CD4-positive, alpha-beta T cell treated with Interleukin-6 at 100 ng/mL for 8 hours (primary cell): Measurements from ENCODE around the gene IDH3B.
A peak's percentile ranks its signal among the peaks of the same experiment; 100 is the strongest.
"Not testable (repeated sequence)": the region's sequence is repeated elsewhere in the genome, so short reads cannot be mapped to it uniquely, and the experiment has no call there.

Source experiments
- DNase-seq: peaks from one replicate; pipeline ENCODE4 v3.0.0-alpha.2; 2020; ENCODE audit warnings: mixed read lengths, low spot score

IDH3B gene

DNA sequence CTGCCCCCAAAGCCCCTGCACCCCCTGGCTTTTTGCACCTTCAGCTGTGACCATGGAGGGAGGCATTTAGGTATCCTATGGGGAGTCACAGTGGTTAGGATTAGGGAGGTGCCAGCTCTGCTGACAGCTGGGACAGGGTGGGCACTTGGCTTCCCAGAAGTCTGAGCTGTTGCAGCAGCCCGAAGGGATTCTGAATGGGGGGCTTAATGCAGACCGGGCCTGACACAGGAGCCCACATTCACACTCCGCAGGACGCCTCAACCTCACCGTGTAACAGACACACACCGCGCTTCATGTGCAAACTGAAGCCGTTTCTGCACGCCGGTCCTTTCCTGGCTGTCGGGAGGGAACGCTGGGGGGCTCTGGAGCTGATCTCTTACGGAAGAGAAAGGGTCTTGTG lies 30.5 kb upstream of the IDH3B start:
- no peak for DNase-seq

DNA sequence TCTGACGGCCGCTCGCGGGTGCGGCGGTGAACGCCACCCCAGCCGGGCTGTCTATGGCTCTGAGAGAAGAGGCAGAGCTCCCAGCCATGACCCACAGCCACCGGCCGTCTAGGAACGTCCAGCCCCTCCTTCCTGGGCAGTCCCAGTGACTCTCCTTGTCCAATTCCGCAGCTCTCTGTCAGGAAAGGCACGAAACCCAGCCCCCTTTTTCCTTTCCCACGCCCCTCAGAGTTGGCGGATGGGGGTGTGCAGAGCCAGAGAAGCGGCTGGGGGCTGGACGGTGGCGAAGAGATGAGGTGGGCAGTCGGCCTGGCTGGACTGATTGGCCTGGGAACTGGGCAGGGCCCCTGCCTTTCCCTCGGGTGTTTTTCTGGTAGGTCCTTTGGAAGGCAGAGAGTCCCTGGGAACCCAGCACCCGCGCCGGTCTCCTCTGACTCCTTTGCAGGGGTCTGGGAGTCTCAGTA lies 30.0 kb upstream of the IDH3B start:
- DNase-seq, result no peak

DNA sequence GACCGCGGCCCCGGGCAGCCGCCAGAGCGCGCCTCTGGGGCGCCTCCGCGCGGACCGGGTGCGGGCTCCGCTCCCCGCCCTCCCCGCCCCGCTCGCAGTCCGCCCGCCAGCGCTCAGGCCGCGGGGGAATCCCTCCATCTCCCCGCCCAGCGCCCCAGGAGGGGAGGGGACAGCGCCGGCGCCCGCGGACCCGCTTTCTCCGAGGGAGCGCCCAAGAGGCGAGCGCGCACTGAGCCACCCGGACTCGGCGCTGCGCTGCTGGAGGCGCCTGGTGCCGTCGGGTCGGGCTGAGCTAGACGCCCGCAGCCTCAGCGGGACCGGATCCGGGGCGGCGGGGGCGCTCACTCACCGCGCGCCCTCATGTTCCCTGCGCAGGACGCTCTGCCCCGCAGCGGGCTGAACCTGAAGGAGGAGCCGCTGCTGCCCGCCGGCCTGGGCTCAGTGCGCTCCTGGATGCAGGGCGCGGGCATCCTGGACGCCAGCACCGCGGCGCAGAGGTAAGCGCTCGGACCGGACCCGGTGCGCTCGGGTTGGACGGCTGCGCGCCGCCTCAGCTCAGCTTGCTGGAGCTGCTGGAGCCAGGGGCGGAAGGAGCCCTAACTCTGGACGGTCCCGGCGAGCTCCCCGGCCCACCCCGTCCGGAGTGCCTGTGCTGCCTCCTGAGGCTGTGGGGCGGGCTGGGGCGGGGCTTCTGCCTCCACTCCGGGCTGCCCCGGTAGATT lies 29.4 kb upstream of the IDH3B start:
- peak; percentile 11 for DNase-seq

GRCh38 chr20:2692886-2693285 lies 28.9 kb upstream of the IDH3B start:
- DNase-seq, result no peak

DNA sequence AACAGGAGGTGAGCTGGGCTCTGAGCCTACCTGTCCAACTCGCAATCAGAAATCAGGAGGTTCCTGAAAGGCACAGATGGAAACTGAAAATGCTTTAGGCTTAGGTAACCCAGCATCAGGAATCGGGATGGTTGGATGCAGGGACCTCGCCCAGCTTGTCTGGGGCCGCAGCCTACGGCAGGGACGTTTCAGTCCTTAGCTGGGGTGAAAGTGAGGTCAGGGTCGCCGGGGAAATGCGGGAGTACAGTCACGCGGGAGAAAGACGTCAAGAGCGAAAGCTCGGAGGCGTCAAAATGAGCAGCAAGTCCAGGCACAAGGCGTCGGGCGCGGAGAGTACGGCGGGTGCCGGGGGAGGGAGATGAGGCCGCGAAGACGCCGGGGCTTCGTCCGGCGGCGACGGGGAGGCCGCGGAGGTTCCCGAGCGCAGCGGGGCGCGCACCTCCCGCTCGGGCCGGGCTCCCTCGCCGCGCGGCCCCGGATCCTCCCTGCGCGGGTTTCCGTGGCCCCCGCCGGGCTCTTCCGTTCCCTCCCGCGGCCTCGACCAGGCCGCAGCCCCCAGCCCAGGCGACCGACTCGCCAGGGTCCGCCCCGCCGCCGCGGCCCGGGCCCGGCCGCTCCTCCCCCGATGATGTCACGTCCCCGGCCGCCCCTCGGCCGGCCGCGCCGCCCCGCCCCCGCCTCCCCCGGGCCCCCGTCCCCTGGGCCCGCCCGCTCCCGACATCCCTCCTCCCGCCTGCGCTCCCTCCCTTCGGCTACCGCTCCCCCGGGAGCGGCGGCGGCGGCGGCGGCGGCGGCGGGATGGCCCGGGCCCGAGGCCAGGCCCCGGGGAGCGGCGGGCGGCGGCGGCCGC lies 28.2 kb upstream of the IDH3B start, which contains the start of gene EBF4:
TSS of gene EBF4 (plus strand) at position 745 of the 850 bp plus-strand sequence. CDS start 866 bp downstream, outside the sequence.
- DNase-seq, result no peak

DNA sequence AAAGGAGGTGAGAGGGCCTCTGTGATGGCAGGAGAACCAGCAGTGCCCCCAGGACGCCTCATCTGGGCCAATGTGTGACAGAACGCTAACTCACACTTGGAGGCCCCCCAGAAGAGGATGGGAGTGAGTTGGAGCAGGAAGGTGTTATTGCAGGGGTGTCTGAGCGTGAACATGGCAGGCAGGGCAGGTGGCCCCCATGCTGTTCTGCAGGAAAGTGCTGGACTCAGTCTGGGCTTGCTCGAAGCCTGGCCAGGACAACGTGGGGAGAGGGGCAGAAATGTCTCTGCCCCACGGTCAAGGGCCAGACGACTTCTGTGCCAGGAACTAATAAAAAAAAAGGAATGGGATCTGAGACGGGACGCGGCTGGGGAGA lies 27.6 kb upstream of the IDH3B start:
- no peak for DNase-seq

DNA sequence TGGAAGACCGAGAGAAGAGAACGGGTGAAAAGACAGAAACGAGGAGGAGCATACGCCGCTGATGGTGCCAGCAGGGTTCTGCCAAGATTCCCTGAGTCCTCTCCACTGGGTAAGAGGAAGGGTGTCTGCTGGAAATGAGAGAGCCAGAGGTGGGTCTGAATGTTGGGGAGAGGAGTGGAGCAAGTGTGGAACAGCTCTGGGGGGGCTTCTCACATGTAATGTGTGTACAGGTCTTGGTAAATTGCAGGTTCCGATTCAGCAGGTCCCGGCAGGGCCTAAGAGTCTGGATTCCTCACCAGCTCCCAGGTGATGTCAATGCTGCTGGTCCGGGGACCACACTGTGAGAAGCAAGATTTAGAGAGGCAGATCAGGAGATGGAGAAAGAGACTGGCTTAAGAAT lies 27.1 kb upstream of the IDH3B start:
- DNase-seq, result no peak

DNA sequence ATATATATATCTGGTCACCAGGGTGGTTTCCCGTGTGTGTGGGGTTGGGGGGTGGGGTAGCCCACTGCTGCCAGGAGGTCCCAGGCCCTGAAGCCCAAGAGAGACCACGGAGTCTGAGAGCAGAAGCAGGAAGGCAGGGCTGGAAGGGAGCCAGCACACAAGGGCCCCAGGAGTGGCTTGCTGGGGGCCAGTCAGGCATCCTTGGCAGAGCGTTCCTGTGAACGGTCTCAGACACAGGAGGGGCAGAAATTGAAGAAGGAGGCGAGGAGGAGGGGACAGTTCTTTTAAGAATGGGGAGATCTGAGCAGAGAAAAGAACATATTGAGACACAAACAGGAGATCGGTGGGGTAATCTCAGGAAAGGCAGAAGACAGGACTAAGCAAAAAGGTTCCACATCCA lies 26.7 kb upstream of the IDH3B start:
- no peak for DNase-seq

GRCh38 chr20:2690213-2690612 lies 26.2 kb upstream of the IDH3B start:
- DNase-seq, result no peak

GRCh38 chr20:2688041-2688591 lies 24.1 kb upstream of the IDH3B start:
- DNase-seq, result peak; percentile 72

- DNase-seq, result no peak
Observed at GRCh38 chr20:2687514-2687913, 23.5 kb upstream of the IDH3B start.

GRCh38 chr20:2684817-2685216 lies 20.8 kb upstream of the IDH3B start:
- DNase-seq, result not testable (repeated sequence)

DNA sequence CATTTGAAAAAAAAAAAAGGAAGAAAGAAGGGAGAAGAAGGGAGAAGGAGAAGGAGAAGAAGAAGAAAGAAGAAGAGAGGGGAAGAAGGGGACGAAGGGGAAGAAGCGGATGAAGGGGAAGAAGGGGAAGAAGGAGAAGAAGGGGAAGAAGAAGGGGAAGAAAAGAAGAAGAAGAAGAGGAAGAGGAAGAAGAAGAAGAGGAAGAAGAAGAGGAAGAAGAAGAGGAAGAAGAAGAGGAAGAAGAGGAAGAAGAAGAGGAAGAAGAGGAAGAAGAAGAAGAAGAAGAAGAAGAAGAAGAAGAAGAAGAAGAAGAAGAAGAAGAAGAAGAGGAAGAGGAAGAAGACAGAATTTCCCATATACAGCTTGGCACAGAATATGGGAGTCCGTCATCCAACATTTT lies 18.0 kb upstream of the IDH3B start:
- DNase-seq, result not testable (repeated sequence)

GRCh38 chr20:2680046-2680445 lies 16.0 kb upstream of the IDH3B start:
- no peak for DNase-seq

- DNase-seq, result no peak
Observed at GRCh38 chr20:2673453-2673852, 9.4 kb upstream of the IDH3B start.

- DNase-seq, result no peak
Observed at GRCh38 chr20:2672446-2672845, 8.4 kb upstream of the IDH3B start.

DNA sequence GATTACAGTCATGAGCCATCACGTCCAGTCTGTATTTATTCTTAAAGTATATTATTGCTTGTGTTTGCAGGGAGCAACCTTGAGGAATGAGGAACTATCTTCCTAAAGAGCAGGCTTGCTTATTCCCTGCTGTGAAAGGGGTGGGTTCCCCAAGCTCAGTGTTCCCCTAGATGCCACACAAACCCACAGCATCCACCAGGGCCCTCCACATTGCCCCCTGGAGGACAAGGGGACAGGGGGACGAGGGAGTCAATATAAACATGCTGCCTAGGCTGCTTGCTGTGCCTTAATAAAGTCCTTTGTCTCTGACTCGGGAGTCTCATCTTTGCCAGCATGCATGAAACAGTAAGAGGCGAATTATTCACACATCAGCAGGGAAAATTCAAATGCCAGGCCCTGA lies 8.0 kb upstream of the IDH3B start:
- no peak for DNase-seq

- no peak for DNase-seq
Observed at GRCh38 chr20:2663364-2663886, 591 bp downstream of the IDH3B start.

DNA sequence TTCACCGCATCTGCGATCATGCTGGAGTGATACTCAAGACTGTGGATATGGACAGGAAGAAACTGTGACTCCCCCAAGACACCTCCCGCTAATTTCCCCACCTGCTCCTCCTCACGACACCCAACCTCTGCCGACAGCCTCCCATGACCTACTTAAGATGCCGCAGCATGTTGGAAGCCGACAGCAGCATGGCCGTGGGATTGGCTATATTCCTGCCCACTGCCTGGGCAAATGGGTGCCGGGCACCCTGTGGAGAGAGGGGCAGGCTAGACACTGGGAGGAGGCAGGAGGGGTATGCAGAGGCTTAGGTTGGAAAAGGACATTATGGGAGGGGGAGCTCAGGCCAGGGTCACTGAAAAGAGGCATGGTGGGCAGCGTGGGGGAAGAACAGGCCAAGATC lies 4.5 kb downstream of the IDH3B start:
- DNase-seq, result no peak

DNA sequence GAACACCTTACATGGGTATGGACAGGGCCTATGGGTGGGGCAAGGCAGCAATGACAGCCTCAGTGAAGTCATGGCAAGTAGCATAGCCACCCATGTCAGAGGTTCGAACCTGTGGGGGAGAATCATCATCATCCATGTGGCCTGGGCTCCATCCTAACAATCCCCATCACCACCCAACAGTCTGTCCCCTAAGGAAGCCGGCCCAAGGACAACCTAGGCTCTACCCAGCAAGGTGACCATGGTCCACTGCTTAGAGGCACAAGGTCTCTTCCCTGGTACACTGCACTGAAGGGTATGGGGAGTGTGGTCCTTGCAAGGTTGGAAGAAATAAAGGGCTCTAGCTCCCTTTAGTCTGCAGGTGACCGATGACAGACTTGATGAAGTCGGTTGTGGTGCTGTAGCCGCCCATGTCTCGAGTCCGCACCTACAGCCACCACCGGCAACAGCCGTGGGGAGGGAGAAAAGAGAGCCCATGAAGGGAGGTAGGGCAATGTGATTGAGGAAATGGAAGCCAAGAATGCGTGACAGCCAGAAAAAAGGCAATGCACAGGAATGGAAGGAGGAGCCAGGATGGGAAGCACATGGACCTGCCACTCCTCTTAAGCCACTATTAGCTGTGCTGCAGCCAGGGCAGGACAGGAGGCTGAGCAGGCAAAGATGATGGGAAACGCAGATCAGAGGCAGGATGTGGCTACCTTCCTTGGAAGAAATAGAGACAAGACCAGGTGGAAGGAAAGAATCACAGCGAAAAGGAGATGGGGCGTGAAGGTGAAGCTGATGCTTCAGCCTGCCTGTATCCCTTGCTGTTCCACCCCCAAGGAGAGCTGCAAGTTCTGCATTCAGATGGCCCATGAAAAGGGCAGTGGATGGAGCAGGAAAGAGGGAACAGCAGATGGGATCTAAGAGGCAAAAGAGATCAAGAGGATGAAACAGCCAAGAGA lies 5.3 kb downstream of the IDH3B start:
- DNase-seq, result no peak

- no peak for DNase-seq
Observed at GRCh38 chr20:2657674-2658073, 6.3 kb downstream of the IDH3B start.

DNA sequence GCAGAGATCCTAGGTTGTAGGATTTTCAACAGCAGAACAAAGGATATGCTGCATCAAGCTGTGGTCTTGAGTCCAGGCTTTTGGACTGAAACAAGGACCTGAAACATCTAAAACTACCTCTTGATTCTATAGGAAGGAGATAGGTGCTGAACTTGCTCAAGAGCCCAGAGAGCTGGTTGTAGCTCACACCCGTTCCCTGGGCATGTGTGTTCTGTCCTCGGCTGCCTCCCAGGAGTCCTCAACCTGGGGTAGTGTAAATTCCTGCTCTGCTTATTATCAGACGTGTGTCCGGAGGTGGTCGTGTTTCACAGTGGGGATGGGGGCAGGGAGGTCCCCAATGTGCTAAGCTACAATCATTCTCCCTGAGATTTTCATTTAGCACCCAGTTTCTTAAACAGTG lies 6.8 kb downstream of the IDH3B start:
- no peak for DNase-seq
